ENCODE measurements around the gene AP1M2. TPM values are rescaled to one million over a fixed set of nuclear protein-coding genes. Genes with fewer than 3 reads are reported as not detected.

Gene AP1M2
- total and polyA plus RNA-seq, 2 donors (not counting 3 experiments of a cell fraction or from before 2014, with no cell fraction given): 0.19 TPM; not detected in 1

DNA sequence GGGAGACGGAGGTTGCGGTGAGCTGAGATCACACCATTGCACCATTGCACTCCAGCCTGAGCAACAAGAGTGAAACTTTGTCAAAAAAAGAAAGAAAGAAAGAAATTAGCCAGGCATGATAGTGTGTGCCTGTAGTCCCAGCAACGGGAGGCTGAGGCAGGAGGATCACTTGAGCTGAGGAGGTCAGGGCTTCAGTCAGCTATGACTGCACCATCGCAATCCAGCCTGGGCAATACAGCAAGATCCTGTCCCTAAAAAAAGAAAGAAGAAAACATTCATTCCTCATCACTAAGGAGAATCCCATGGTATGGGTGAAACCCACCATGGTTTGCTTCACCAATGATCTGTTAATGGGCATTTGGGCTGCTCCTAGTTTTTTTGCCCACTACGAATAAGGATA is 13.0 kb upstream of the AP1M2 start:
- no peak overlapping the region for H3K27ac ChIP-seq (ENCODE audit: insufficient read depth, low read depth, low read length)
- H4K20me1 ChIP-seq (replicated peaks; ENCODE audit: control insufficient read depth, extremely low read depth, insufficient read depth, low read length): no peaks in the 10 kb centered on the region
- H3K9ac ChIP-seq (replicated peaks; ENCODE audit: extremely low read depth, insufficient read depth, low read length): no peak overlapping the region
- POLR2A ChIA-PET: no interaction called here
- no peak overlapping the region for H3K4me3 ChIP-seq (replicated peaks in 1 of 3; ENCODE audit: insufficient read depth in 1 of 3, low read depth in 1 of 3, low read length in 3 of 3)
- H2AFZ ChIP-seq (ENCODE audit: low read depth, low read length): no peak overlapping the region
- H3K36me3 ChIP-seq (ENCODE audit: control insufficient read depth in 2 of 2, extremely low read depth in 1 of 2, insufficient read depth in 2 of 2, low read length in 2 of 2): no peaks in the 10 kb centered on the region
- no peak overlapping the region for H3K4me2 ChIP-seq (ENCODE audit: insufficient read depth, low read length)
- H3K9me3 ChIP-seq (replicated peaks; ENCODE audit: control insufficient read depth, insufficient read depth, low read length): no peaks in the 10 kb centered on the region
- no peaks in the 10 kb centered on the region for H3K9me1 ChIP-seq (replicated peaks; ENCODE audit: control insufficient read depth, extremely low read depth, insufficient read depth, low read length)
- intact Hi-C loops (cut with micrococcal nuclease) (no loop called here), dilution Hi-C loops (cut with MboI; ENCODE audit: extremely low pct_ligation_motif_present, low sequenced_read_pairs) (no loop called here)
- no peaks in the 10 kb centered on the region for H3K27me3 ChIP-seq (ENCODE audit: control insufficient read depth in 2 of 2, insufficient read depth in 2 of 2, low read length in 2 of 2)
- DNase-seq (ENCODE audit: low read depth, low spot score) (no peak), FAIRE-seq (no peak)
- peaks cover 12% of the 10 kb centered on the region for H3K79me2 ChIP-seq (ENCODE audit: control insufficient read depth, insufficient read depth, low read length)
- BruUV-seq (replicated peaks): no TSS peak
- CTCF ChIA-PET: interaction anchor here (4.3 kb wide), 1 partner anchor 19 kb away, joined by 33 read pairs; no protein-coding TSS in a partner anchor
- H3K4me1 ChIP-seq (ENCODE audit: control insufficient read depth, extremely low read depth, insufficient read depth, low read length): peaks cover 37% of the 10 kb centered on the region
- TF ChIP-seq, protein P1, sequence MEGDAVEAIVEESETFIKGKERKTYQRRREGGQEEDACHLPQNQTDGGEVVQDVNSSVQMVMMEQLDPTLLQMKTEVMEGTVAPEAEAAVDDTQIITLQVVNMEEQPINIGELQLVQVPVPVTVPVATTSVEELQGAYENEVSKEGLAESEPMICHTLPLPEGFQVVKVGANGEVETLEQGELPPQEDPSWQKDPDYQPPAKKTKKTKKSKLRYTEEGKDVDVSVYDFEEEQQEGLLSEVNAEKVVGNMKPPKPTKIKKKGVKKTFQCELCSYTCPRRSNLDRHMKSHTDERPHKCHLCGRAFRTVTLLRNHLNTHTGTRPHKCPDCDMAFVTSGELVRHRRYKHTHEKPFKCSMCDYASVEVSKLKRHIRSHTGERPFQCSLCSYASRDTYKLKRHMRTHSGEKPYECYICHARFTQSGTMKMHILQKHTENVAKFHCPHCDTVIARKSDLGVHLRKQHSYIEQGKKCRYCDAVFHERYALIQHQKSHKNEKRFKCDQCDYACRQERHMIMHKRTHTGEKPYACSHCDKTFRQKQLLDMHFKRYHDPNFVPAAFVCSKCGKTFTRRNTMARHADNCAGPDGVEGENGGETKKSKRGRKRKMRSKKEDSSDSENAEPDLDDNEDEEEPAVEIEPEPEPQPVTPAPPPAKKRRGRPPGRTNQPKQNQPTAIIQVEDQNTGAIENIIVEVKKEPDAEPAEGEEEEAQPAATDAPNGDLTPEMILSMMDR (IDR thresholded peaks at IDR 0.05; ENCODE audit: extremely low read depth in 1 of 2, insufficient read depth in 1 of 2, low read depth in 1 of 2, low read length in 2 of 2): no peak
- no peak for TF ChIP-seq GATA2 (IDR thresholded peaks at IDR 0.05; ENCODE audit: insufficient read depth, insufficient read length, low read depth, low read length)
- no peak for TF ChIP-seq MYC (IDR thresholded peaks at IDR 0.05; ENCODE audit: low read depth, low read length)

GRCh38 chr19:10593820-10594637 is 6.9 kb upstream of the AP1M2 start:
- Histone ChIP-seq H3K4me2 (ENCODE audit: insufficient read depth, low read length) (no peak overlapping the region), H3K36me3 (ENCODE audit: control insufficient read depth in 2 of 2, extremely low read depth in 1 of 2, insufficient read depth in 2 of 2, low read length in 2 of 2) (no peaks in the 10 kb centered on the region), H3K9me1 (replicated peaks; ENCODE audit: control insufficient read depth, extremely low read depth, insufficient read depth, low read length) (no peaks in the 10 kb centered on the region), H3K4me1 (ENCODE audit: control insufficient read depth, extremely low read depth, insufficient read depth, low read length) (peaks cover 13% of the 10 kb centered on the region), H3K9me3 (replicated peaks; ENCODE audit: control insufficient read depth, insufficient read depth, low read length) (no peaks in the 10 kb centered on the region), H3K9ac (replicated peaks; ENCODE audit: extremely low read depth, insufficient read depth, low read length) (no peak overlapping the region), H3K79me2 (ENCODE audit: control insufficient read depth, insufficient read depth, low read length) (no peaks in the 10 kb centered on the region), H3K4me3 (replicated peaks in 1 of 3; ENCODE audit: insufficient read depth in 1 of 3, low read depth in 1 of 3, low read length in 3 of 3) (no peak overlapping the region), H4K20me1 (replicated peaks; ENCODE audit: control insufficient read depth, extremely low read depth, insufficient read depth, low read length) (no peaks in the 10 kb centered on the region), H3K27me3 (ENCODE audit: control insufficient read depth in 2 of 2, insufficient read depth in 2 of 2, low read length in 2 of 2) (no peaks in the 10 kb centered on the region), H2AFZ (ENCODE audit: low read depth, low read length) (no peak overlapping the region), H3K27ac (ENCODE audit: insufficient read depth, low read depth, low read length) (no peak overlapping the region)
- TF ChIP-seq FOS (IDR thresholded peaks at IDR 0.05; ENCODE audit: borderline replicate concordance, insufficient read depth, low read length): no peak
- no peak for TF ChIP-seq MYC (IDR thresholded peaks at IDR 0.05; ENCODE audit: low read depth, low read length)
- TF ChIP-seq, protein P2, sequence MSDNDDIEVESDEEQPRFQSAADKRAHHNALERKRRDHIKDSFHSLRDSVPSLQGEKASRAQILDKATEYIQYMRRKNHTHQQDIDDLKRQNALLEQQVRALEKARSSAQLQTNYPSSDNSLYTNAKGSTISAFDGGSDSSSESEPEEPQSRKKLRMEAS (IDR thresholded peaks at IDR 0.05; ENCODE audit: insufficient read depth, insufficient read length): no peak
- TF ChIP-seq POLR2A (IDR thresholded peaks at IDR 0.05; ENCODE audit: low read depth, low read length): no peak
- TF ChIP-seq JUN (IDR thresholded peaks at IDR 0.05; ENCODE audit: borderline replicate concordance, insufficient read depth, insufficient read length, low read depth): no peak
- TF ChIP-seq, protein P1 (IDR thresholded peaks at IDR 0.05; ENCODE audit: extremely low read depth in 1 of 2, insufficient read depth in 1 of 2, low read depth in 1 of 2, low read length in 2 of 2): no peak
- FAIRE-seq: no peak
- BruUV-seq (replicated peaks): no TSS peak
- ChIA-PET CTCF (interaction anchor here (4.2 kb wide), 1 partner anchor 13 kb away, joined by 20 read pairs; no protein-coding TSS in a partner anchor), POLR2A (no interaction called here)
- dilution Hi-C loops (cut with MboI; ENCODE audit: extremely low pct_ligation_motif_present, low sequenced_read_pairs) (no loop called here), intact Hi-C loops (cut with micrococcal nuclease) (no loop called here)
- no peak for DNase-seq (ENCODE audit: low read depth, low spot score)

Data from endothelial cell of umbilical vein (primary cell).